PFSK-1 (cell line): ENCODE measurements around the gene GFRA1.

Experiments used
- REST ChIP-seq, 2 experiments: IDR thresholded peaks; 2 replicates each; pipeline versions ENCODE4 v1.6.1 to v1.8.0; 2011 to 2012; ENCODE audit warnings: low read depth in 2 of 2, low read length in 2 of 2, control low read depth in 1 of 2, inconsistent platforms in 1 of 2, mild to moderate bottlenecking in 1 of 2, moderate library complexity in 1 of 2; ENCODE audit not compliant: insufficient read depth in 1 of 2
- SIN3A ChIP-seq: IDR thresholded peaks from 2 replicates; pipeline ENCODE4 v1.6.1; 2012; ENCODE audit warnings: mild to moderate bottlenecking, low read length, moderate library complexity, borderline replicate concordance; ENCODE audit not compliant: insufficient read depth
- TAF1 ChIP-seq: IDR thresholded peaks from 2 replicates; pipeline ENCODE4 v1.6.1; 2012; ENCODE audit warnings: low read length, control low read depth, borderline replicate concordance; ENCODE audit not compliant: insufficient read depth

GRCh38 chr10:116300542-116300941, 27.5 kb upstream of the GFRA1 start:
- no peak for TF ChIP-seq REST (IDR thresholded peaks at IDR 0.05; ENCODE audit: insufficient read depth in 1 of 2, low read depth in 2 of 2, low read length in 2 of 2)
- TF ChIP-seq SIN3A, result no peak
- no peak for TF ChIP-seq TAF1
